ENCODE measurements around the gene UPK3A. TPM values are rescaled to one million over a fixed set of nuclear protein-coding genes. Genes with fewer than 3 reads are reported as not detected.

The UPK3A gene
- polyA plus RNA-seq, 3 donors: 6.0 to 19.0 (median 14.0) TPM

GRCh38 chr22:45235851-45236342, 48.9 kb upstream of the UPK3A start:
- peaks cover 33 to 47% of the 10 kb centered on the region in 2 donors for H3K36me3 ChIP-seq (replicated peaks in 1 of 2; ENCODE audit: control insufficient read depth in 1 of 2, insufficient read depth in 2 of 2, low read length in 2 of 2)
- peak overlapping the region in 1 of 3 experiments; percentile 72 for H3K4me3 ChIP-seq (replicated peaks in 1 of 3; ENCODE audit: low read depth in 2 of 3, low read length in 3 of 3)
- Mint-ChIP-seq H3K9me3 (no peaks in the 10 kb centered on the region), H3K36me3 (peaks cover 47 to 74% of the 10 kb centered on the region in 2 donors), H3K4me3 (peak overlapping the region; percentile 63 to 83), H3K27me3 (ENCODE audit: low read depth in 3 of 3) (peaks cover 0 to 6% (median 3%) of the 10 kb centered on the region in 3 donors), H3K4me1 (peaks cover 90% of the 10 kb centered on the region), H3K27ac (peak overlapping the region; percentile 83 to 93 (median 90))
- no peak for TF ChIP-seq CTCF (IDR thresholded peaks at IDR 0.05)
- peaks cover 86 to 91% of the 10 kb centered on the region in 2 donors for H3K4me1 ChIP-seq (ENCODE audit: control insufficient read depth in 1 of 2, insufficient read depth in 2 of 2, low read length in 2 of 2)
- H3K9ac ChIP-seq (ENCODE audit: insufficient read depth, low read length, poor library complexity, severe bottlenecking): peak overlapping the region; percentile 63
- H2AFZ ChIP-seq (ENCODE audit: insufficient read depth, low read depth, low read length, poor library complexity, severe bottlenecking): no peak overlapping the region
- no peaks in the 10 kb centered on the region for H3K9me3 ChIP-seq (replicated peaks in 1 of 2; ENCODE audit: control insufficient read depth in 1 of 2, insufficient read depth in 1 of 2, low read length in 2 of 2)
- H3K27ac ChIP-seq (ENCODE audit: low read depth in 1 of 2, low read length in 2 of 2): peak overlapping the region; percentile 76 to 98
- 68% methylated on average over 15 of the region's 20 CpGs for WGBS (ENCODE audit: insufficient coverage)
- peaks cover 96% of the 10 kb centered on the region for H3K79me2 ChIP-seq (ENCODE audit: insufficient read depth, low read length)
- intact Hi-C loops (cut with micrococcal nuclease): no loop called here
- no peaks in the 10 kb centered on the region for H3K27me3 ChIP-seq (ENCODE audit: control insufficient read depth in 2 of 2, insufficient read depth in 2 of 2, low read length in 2 of 2)
- H3K4me2 ChIP-seq (replicated peaks; ENCODE audit: extremely low read depth, low read length, poor library complexity, severe bottlenecking): peak overlapping the region; percentile 84
- peaks cover 82% of the 10 kb centered on the region for H4K20me1 ChIP-seq (ENCODE audit: insufficient read depth, low read length)
- no peak for DNase-seq

- H3K36me3 ChIP-seq (replicated peaks in 1 of 2; ENCODE audit: control insufficient read depth in 1 of 2, insufficient read depth in 2 of 2, low read length in 2 of 2): peaks cover 30 to 43% of the 10 kb centered on the region in 2 donors
- peak overlapping the region; percentile 76 to 98 for H3K27ac ChIP-seq (ENCODE audit: low read depth in 1 of 2, low read length in 2 of 2)
- peaks cover 92% of the 10 kb centered on the region for H3K79me2 ChIP-seq (ENCODE audit: insufficient read depth, low read length)
- H3K4me3 Mint-ChIP-seq: peak overlapping the region; percentile 16 to 39
- H3K4me1 Mint-ChIP-seq: peaks cover 87% of the 10 kb centered on the region
- peaks cover 40 to 65% of the 10 kb centered on the region in 2 donors for H3K36me3 Mint-ChIP-seq
- peak overlapping the region in 1 of 3 experiments; percentile 72 for H3K4me3 ChIP-seq (replicated peaks in 1 of 3; ENCODE audit: low read depth in 2 of 3, low read length in 3 of 3)
- no peaks in the 10 kb centered on the region for H3K27me3 ChIP-seq (ENCODE audit: control insufficient read depth in 2 of 2, insufficient read depth in 2 of 2, low read length in 2 of 2)
- no peak overlapping the region for H2AFZ ChIP-seq (ENCODE audit: insufficient read depth, low read depth, low read length, poor library complexity, severe bottlenecking)
- peak overlapping the region in 6 of 7 donors; percentile 45 to 89 (median 64) for H3K27ac Mint-ChIP-seq
- H4K20me1 ChIP-seq (ENCODE audit: insufficient read depth, low read length): peaks cover 78% of the 10 kb centered on the region
- peak overlapping the region; percentile 18 for H3K9ac ChIP-seq (ENCODE audit: insufficient read depth, low read length, poor library complexity, severe bottlenecking)
- peaks cover 79 to 88% of the 10 kb centered on the region in 2 donors for H3K4me1 ChIP-seq (ENCODE audit: control insufficient read depth in 1 of 2, insufficient read depth in 2 of 2, low read length in 2 of 2)
- intact Hi-C loops (cut with micrococcal nuclease): no loop called here
- WGBS (ENCODE audit: insufficient coverage): 88% methylated on average over 10 of the region's 15 CpGs
- no peak for DNase-seq
- H3K27me3 Mint-ChIP-seq (ENCODE audit: low read depth in 3 of 3): peaks cover 0 to 6% (median 0%) of the 10 kb centered on the region in 3 donors
- H3K4me2 ChIP-seq (replicated peaks; ENCODE audit: extremely low read depth, low read length, poor library complexity, severe bottlenecking): peak overlapping the region; percentile 84
- no peak for TF ChIP-seq CTCF (IDR thresholded peaks at IDR 0.05)
- no peaks in the 10 kb centered on the region for H3K9me3 ChIP-seq (replicated peaks in 1 of 2; ENCODE audit: control insufficient read depth in 1 of 2, insufficient read depth in 1 of 2, low read length in 2 of 2)
- no peaks in the 10 kb centered on the region for H3K9me3 Mint-ChIP-seq
These were observed 47.4 kb upstream of the UPK3A start for GRCh38 chr22:45237065-45237990.
